Cerebellar nuclear complex (tissue), 1 donor: ENCODE data around the gene COMMD7.
A peak's percentile ranks its signal among the peaks of the same experiment; 100 is the strongest.
"Not testable (repeated sequence)": the region's sequence is repeated elsewhere in the genome, so short reads cannot be mapped to it uniquely, and the experiment has no call there.

Experiments
- DNase-seq, 2 experiments: peaks; one replicate each; lab custom pipeline; 2025; lab: John Stamatoyannopoulos, UW

COMMD7 gene

GRCh38 chr20:32765230-32765875, 22.1 kb upstream of the COMMD7 start:
- not testable (repeated sequence) for DNase-seq

GRCh38 chr20:32764005-32764960, 21.0 kb upstream of the COMMD7 start:
- no peak for DNase-seq

GRCh38 chr20:32763202-32764004, 20.1 kb upstream of the COMMD7 start:
- DNase-seq: no peak

GRCh38 chr20:32762754-32763201, 19.5 kb upstream of the COMMD7 start:
- DNase-seq: no peak

GRCh38 chr20:32761831-32762753, 18.8 kb upstream of the COMMD7 start, which contains the start of gene DNMT3B:
Gene DNMT3B, plus strand, starts transcription at chr20:32762385. Its CDS starts 17,939 bp downstream, at chr20:32780324.
- DNase-seq: peak in 1 of 2 experiments; percentile 1

GRCh38 chr20:32761417-32761830, 18.2 kb upstream of the COMMD7 start:
- DNase-seq: no peak

- no peak for DNase-seq
Observed at GRCh38 chr20:32756156-32756555, 12.9 kb upstream of the COMMD7 start.

GRCh38 chr20:32753731-32754130, 10.5 kb upstream of the COMMD7 start:
- no peak for DNase-seq

GRCh38 chr20:32752458-32753250, 9.4 kb upstream of the COMMD7 start:
- DNase-seq: no peak

GRCh38 chr20:32751702-32752457, 8.6 kb upstream of the COMMD7 start:
- no peak for DNase-seq

- DNase-seq: no peak
Observed at GRCh38 chr20:32751293-32751692, 8.0 kb upstream of the COMMD7 start.

GRCh38 chr20:32749914-32750637, 6.8 kb upstream of the COMMD7 start:
- DNase-seq: no peak

- no peak for DNase-seq
Observed at GRCh38 chr20:32742322-32743236, 688 bp downstream of the COMMD7 start.

- no peak for DNase-seq
Observed at GRCh38 chr20:32741151-32741550, 2.1 kb downstream of the COMMD7 start.

- no peak for DNase-seq
Observed at GRCh38 chr20:32737371-32738223, 5.7 kb downstream of the COMMD7 start.

- DNase-seq: no peak
Observed at GRCh38 chr20:32731882-32732266, 11.4 kb downstream of the COMMD7 start.

GRCh38 chr20:32729334-32729733, 13.9 kb downstream of the COMMD7 start:
- not testable (repeated sequence) for DNase-seq
